HCT116 (cell line): ENCODE measurements around the gene FGG.

Experiments
- POLR2A ChIP-seq: IDR thresholded peaks from 2 replicates; pipeline ENCODE4 v1.7.0; 2011; ENCODE audit warnings: borderline replicate concordance; ENCODE audit not compliant: insufficient read depth, insufficient read length; ENCODE audit errors: extremely low read depth
- POLR2AphosphoS5 ChIP-seq: IDR thresholded peaks from 2 replicates; pipeline ENCODE4 v1.6.1; 2011; ENCODE audit warnings: mild to moderate bottlenecking, low read depth, low read length, moderate library complexity
- TF ChIP-seq, protein P1 (sequence below), 3 experiments: fragments of 200-600 bp in 1 of 3; sonication (generic) in 1 of 3; IDR thresholded peaks in 2 of 3; conservative IDR thresholded peaks in 1 of 3; 2 replicates each; pipeline ENCODE4 v1.5.1; 2012 to 2017; ENCODE audit warnings: low read depth in 2 of 3, low read length in 2 of 3, antibody characterized with exemption in 1 of 3, borderline replicate concordance in 1 of 3, control low read depth in 1 of 3, mild to moderate bottlenecking in 1 of 3, mixed read lengths in 1 of 3, mixed run types in 1 of 3, moderate library complexity in 1 of 3; ENCODE audit not compliant: insufficient read depth in 1 of 3
- TF ChIP-seq, protein P2 (sequence below): IDR thresholded peaks from 2 replicates; pipeline ENCODE4 v1.6.1; 2012

DNA sequence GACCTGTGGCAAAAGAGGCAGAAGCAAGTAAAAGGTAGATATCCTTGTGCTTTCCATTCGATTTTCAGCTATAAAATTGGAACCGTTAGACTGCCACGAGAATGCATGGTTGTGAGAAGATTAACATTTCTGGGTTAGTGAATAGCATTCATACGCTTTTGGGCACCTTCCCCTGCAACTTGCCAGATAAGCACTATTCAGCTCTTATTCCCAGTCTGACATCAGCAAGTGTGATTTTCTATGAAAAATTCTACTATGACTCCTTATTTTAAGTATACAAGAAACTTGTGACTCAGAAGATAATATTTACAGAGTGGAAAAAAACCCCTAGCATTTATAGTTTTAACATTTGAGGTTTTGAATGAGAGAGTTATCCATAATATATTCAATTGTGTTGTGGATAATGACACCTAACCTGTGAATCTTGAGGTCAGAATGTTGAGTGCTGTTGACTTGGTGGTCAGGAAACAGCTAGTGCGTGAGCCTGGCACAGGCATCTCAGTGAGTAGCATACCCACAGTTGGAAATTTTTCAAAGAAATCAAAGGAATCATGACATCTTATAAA lies 45.7 kb downstream of the FGG start:
- TF ChIP-seq, protein P1, sequence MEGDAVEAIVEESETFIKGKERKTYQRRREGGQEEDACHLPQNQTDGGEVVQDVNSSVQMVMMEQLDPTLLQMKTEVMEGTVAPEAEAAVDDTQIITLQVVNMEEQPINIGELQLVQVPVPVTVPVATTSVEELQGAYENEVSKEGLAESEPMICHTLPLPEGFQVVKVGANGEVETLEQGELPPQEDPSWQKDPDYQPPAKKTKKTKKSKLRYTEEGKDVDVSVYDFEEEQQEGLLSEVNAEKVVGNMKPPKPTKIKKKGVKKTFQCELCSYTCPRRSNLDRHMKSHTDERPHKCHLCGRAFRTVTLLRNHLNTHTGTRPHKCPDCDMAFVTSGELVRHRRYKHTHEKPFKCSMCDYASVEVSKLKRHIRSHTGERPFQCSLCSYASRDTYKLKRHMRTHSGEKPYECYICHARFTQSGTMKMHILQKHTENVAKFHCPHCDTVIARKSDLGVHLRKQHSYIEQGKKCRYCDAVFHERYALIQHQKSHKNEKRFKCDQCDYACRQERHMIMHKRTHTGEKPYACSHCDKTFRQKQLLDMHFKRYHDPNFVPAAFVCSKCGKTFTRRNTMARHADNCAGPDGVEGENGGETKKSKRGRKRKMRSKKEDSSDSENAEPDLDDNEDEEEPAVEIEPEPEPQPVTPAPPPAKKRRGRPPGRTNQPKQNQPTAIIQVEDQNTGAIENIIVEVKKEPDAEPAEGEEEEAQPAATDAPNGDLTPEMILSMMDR (IDR thresholded peaks at IDR 0.05 in 2 of 3, conservative IDR thresholded peaks at IDR 0.05 in 1 of 3; ENCODE audit: borderline replicate concordance in 1 of 3, insufficient read depth in 1 of 3, low read depth in 2 of 3, low read length in 2 of 3) = no peak
- TF ChIP-seq POLR2A = no peak
- TF ChIP-seq, protein P2, sequence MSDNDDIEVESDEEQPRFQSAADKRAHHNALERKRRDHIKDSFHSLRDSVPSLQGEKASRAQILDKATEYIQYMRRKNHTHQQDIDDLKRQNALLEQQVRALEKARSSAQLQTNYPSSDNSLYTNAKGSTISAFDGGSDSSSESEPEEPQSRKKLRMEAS = no peak
- no peak for TF ChIP-seq POLR2AphosphoS5
